SH-SY5Y (cell line): ENCODE results near the gene ADGRL3.

Source experiments
- GATA2 ChIP-seq: IDR thresholded peaks from 2 replicates; pipeline ENCODE4 v1.6.1; 2011; ENCODE audit warnings: mild to moderate bottlenecking, low read depth, low read length
- GATA3 ChIP-seq: IDR thresholded peaks from 2 replicates; pipeline ENCODE4 v1.6.1; 2011; ENCODE audit warnings: low read depth, mild to moderate bottlenecking, low read length, moderate library complexity

- TF ChIP-seq GATA2: no peak
- TF ChIP-seq GATA3: no peak
Measured at GRCh38 chr4:61992351-61992750, 792.2 kb downstream of the ADGRL3 start.
